ENCODE results near the gene PRR19.

GRCh38 chr19:42355896-42356295, 54.0 kb downstream of the PRR19 start:
- TF ChIP-seq CTCF (IDR thresholded peaks at IDR 0.05; ENCODE audit: insufficient read depth, low read length) (no peak), REST (IDR thresholded peaks at IDR 0.05; ENCODE audit: insufficient replicate concordance, low read depth) (no peak)

Measured in HL-60 (cell line).